HG02943 (cell line): Measurements from ENCODE around the gene NXNL1.

Experiments used
- ATAC-seq: cut with Tn5 transposase; IDR thresholded peaks from one replicate; pipeline ENCODE4 v1.9.1; 2021; ENCODE audit warnings: mild to moderate bottlenecking, low read depth, moderate library complexity; ENCODE audit not compliant: unreplicated experiment

Gene NXNL1

DNA sequence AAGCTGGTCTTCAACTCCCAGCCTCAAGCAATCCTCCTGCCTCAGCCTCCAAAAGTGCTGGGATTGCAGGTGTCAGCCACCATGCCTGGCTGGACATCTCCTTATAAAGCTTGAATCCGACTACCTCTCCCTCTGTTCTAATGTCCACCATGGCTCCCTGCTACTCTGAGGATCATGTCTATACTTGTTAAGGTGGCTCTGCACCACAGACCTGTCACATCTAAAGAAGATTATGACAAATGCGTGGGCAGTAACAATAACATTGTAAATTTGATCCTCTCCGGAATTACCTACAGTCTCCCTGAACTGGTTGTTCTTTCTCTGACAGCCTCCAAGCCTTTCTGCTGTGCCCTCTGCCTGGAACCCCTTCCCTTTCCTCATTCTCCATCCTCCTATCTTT, 1.8 kb downstream of the NXNL1 start:
- no peak for ATAC-seq

DNA sequence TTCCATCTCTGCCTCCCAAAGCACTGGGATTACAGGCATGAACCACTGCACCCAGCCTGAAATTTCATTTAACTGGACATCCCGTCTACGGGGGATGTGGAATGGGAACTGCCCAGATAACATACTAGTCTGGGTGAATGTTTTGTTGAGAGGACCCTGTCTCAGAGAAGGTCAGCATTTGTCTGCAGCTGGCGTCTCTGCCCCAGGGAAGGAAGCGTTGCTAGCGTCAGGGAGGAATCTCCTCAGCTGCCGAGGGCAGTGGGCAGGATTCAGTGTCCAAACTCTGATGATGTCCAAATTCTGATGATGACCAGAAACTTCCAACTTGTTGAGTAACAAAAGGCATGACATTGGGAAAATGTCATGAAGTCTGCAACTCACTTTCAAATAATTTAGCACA, 3.1 kb downstream of the NXNL1 start:
- no peak for ATAC-seq

- ATAC-seq, result no peak
Measured at GRCh38 chr19:17456127-17456526, 4.6 kb downstream of the NXNL1 start.

DNA sequence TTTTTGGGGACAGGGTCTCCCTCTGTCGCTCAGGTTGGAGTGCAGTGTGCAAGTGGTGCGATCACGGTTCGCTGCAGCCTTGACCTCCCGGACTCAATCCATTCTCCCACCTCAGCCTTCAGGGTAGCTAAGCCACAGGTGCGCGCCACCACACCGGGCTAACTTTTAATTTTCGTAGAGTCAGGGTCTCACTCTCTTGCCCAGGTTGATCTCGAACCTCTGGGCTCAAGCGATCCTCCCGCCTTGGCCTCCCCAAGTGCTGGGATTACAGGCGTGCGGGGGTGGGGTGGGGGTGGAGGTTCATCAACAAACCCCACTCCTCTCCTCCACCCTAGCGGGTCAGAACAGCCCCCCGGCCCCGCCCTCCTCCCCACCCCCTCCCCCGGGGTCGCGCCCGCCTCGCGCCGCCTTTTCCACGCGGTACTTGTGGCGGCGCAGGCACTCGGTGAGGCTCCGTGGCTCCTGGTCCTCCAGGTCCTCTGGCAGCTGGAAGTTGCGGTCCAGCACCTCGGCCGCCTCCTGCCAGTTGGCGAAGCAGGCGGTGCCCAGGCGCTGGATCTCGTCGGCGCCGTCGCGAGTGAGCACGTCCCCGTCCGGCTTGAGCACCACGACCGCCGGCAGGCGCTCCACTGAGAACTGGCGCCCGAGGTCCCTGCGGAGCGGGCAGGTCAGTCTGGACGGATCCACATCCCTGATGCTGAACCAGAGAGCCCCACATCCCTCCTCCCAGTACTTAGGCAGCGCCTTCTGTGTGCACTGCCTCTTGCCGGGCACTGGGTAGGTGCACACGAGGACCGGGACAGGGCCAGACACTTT, 5.2 kb downstream of the NXNL1 start:
- no peak for ATAC-seq

DNA sequence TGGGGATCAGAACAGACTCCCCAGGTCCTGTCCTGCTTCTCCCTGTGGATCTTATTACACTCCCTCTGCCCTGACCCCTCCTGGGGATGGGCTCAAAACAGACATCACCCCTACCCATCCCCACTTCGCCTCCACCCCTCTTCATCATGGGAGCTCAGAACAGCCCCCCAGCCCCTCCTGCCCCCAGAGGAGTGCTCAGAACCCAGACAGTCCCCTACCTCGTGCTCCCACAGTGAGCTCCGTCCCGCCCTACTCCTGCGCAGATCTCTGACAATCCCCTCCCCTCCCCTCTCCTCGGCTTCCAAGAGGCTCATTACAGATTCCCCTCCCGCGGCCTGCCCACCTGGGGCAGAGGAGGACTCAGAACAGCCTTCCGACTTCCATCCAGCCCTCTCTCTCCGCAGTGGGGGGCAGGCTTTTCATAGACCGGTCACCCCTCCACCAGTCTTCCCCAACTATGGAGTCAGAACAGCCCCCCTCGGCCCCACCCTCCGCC, 6.1 kb downstream of the NXNL1 start:
- no peak for ATAC-seq

DNA sequence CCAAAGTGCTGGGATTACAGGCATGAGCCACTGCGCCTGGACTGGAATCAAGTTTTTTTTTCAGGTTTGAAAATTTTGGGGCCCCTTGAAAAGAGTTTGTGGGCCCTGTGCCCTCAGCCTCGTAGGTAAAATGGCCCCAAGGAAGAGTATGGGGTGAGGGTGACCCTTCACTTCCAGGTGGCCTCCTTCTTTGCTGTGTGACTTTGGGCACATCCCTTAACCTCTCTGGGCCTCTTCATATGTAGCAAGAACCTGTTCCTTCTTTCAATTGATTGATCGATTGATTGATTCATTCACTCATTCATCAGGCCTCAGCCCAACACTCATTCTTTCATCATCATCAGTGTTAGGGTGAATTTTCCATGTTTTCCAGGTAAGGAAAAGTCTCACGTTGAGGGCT, 8.9 kb downstream of the NXNL1 start:
- ATAC-seq, result no peak

- ATAC-seq, result no peak
Measured at GRCh38 chr19:17450264-17451075, 10.3 kb downstream of the NXNL1 start.

DNA sequence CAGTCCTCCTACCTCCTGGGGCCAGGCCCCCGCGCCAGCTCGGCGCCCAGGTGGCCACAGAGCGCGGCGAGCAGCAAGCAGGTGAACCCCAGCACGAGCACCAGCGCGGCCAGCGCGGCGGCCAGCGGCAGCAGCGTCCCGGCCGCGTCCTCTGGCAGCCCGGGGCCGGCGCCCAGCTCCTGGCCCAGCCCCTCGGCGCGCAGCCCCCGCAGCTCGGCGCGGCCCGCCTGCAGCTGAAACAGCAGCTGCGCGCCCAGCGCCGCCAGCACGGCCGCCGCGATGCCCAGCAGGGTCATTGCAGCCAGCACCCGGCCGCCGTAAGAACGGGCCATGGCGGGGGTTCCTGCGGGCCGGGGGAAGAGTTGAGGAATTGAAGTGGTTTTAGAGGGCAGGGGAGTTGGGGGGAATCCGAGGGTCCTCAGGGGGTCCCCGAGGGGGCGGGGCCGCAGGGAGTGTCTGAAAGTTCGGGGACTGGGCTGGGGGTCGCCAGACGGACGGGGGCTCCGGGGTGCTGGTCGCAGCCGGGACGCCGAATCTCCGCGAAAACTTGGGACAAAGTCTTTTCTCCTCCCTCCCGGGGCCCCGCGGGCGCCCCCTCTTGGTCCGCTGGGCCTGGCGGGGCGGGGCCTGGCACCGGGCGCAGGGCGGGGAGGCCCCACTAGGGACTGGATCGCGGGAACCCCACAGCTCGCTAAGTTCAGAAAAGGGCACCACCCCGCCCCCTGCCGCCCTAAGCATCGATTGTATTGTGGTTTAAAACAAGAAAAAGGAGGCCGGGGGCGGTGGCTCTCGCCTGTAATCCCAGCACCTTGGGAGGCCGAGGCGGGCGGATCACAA, 12.4 kb downstream of the NXNL1 start, which contains the start of gene TMEM221:
Gene TMEM221, minus strand, starts transcription at position 538 of the 837 bp plus-strand sequence. Its CDS starts 206 bp downstream, at position 332.
- no peak for ATAC-seq

- ATAC-seq, result no peak
Measured at GRCh38 chr19:17447704-17448130, 13.0 kb downstream of the NXNL1 start.

- ATAC-seq, result no peak
Measured at GRCh38 chr19:17445526-17446165, 15.1 kb downstream of the NXNL1 start.

- ATAC-seq, result no peak
Measured at GRCh38 chr19:17441241-17442021, 19.3 kb downstream of the NXNL1 start.

GRCh38 chr19:17436874-17437267, 23.9 kb downstream of the NXNL1 start:
- ATAC-seq, result no peak

GRCh38 chr19:17436094-17436873, 24.4 kb downstream of the NXNL1 start:
- ATAC-seq, result no peak

- no peak for ATAC-seq
Measured at GRCh38 chr19:17435218-17435617, 25.5 kb downstream of the NXNL1 start.

GRCh38 chr19:17431417-17431816, 29.3 kb downstream of the NXNL1 start:
- ATAC-seq, result no peak

DNA sequence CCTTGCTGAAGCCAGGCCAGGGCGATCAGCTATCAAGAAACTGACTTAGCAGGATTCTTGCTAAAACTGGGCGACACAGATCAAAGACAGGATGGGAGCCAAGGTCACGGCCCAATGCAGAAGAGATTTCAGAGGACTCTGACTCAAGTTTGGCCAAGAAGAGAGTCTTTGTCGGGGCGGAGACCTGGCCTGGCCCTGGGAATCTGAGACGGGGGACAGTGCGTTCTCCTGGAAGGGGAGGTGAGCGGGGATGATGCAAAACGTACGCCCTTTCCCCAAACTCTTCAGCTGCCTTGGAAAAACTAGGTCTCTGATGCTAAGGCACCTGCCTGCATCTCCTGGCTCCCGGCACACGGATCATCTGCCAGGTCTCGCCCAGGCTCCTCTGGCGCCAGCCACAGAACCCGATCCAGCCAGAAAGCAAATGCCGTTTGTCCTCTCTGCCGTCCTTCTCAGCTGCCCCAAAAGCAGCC, 31.0 kb downstream of the NXNL1 start:
- no peak for ATAC-seq

- ATAC-seq, result no peak
Measured at GRCh38 chr19:17424743-17425365, 35.9 kb downstream of the NXNL1 start.
